Measurements from ENCODE around the gene THEM5. TPM values are rescaled to one million over a fixed set of nuclear protein-coding genes. Genes with fewer than 3 reads are reported as not detected.
"Not testable (repeated sequence)": the region's sequence is repeated elsewhere in the genome, so short reads cannot be mapped to it uniquely, and the experiment has no call there.

Gene THEM5
- total RNA-seq, 2 donors from 2014 or later = 0.89 TPM; not detected in 1

- not testable (repeated sequence) for ATAC-seq; H3K36me3 Mint-ChIP-seq (ENCODE audit: low read depth); H3K4me1 Mint-ChIP-seq; H3K9me3 ChIP-seq (ENCODE audit: control insufficient read depth, low read length, poor library complexity, severe bottlenecking); H3K4me3 Mint-ChIP-seq; H3K27ac Mint-ChIP-seq; DNase-seq; H3K27me3 Mint-ChIP-seq
Measured at GRCh38 chr1:151883898-151884297, 30.4 kb upstream of the THEM5 start.

- H3K4me3 Mint-ChIP-seq, DNase-seq: not testable (repeated sequence)
- peaks cover 13% of the 10 kb centered on the region for H3K4me1 Mint-ChIP-seq
Measured at GRCh38 chr1:151882918-151883317, 29.4 kb upstream of the THEM5 start.

GRCh38 chr1:151882466-151882865 lies 29.0 kb upstream of the THEM5 start:
- Mint-ChIP-seq H3K27me3 (no peaks in the 10 kb centered on the region), H3K4me3 (no peak overlapping the region), H3K27ac (peak overlapping the region; percentile 74), H3K36me3 (ENCODE audit: low read depth) (peaks cover 3% of the 10 kb centered on the region), H3K4me1 (peaks cover 14% of the 10 kb centered on the region)
- H3K9me3 ChIP-seq (ENCODE audit: control insufficient read depth, low read length, poor library complexity, severe bottlenecking) = no peaks in the 10 kb centered on the region
- DNase-seq = no peak
- ATAC-seq = no peak

More at GRCh38 chr1:151882918-151883317, 29.4 kb upstream of the THEM5 start:
- H3K27me3 Mint-ChIP-seq; H3K9me3 ChIP-seq (ENCODE audit: control insufficient read depth, low read length, poor library complexity, severe bottlenecking); H3K27ac Mint-ChIP-seq; H3K36me3 Mint-ChIP-seq (ENCODE audit: low read depth); ATAC-seq: not testable (repeated sequence)

GRCh38 chr1:151881479-151881878 lies 28.0 kb upstream of the THEM5 start:
- peaks cover 3% of the 10 kb centered on the region for H3K36me3 Mint-ChIP-seq (ENCODE audit: low read depth)
- H3K4me1 Mint-ChIP-seq = peaks cover 16% of the 10 kb centered on the region
- H3K27me3 Mint-ChIP-seq = no peaks in the 10 kb centered on the region
- peak overlapping the region; percentile 74 for H3K27ac Mint-ChIP-seq
- no peak overlapping the region for H3K4me3 Mint-ChIP-seq
- no peaks in the 10 kb centered on the region for H3K9me3 ChIP-seq (ENCODE audit: control insufficient read depth, low read length, poor library complexity, severe bottlenecking)
- DNase-seq = no peak
- no peak for ATAC-seq

GRCh38 chr1:151875419-151876097 lies 22.0 kb upstream of the THEM5 start:
- ATAC-seq (no peak), DNase-seq (no peak)
- Mint-ChIP-seq H3K27me3 (no peaks in the 10 kb centered on the region), H3K27ac (peak overlapping the region; percentile 51), H3K4me3 (no peak overlapping the region), H3K4me1 (peaks cover 23% of the 10 kb centered on the region), H3K36me3 (ENCODE audit: low read depth) (peaks cover 5% of the 10 kb centered on the region)
- H3K9me3 ChIP-seq (ENCODE audit: control insufficient read depth, low read length, poor library complexity, severe bottlenecking) = no peaks in the 10 kb centered on the region

- not testable (repeated sequence) for H3K9me3 ChIP-seq (ENCODE audit: control insufficient read depth, low read length, poor library complexity, severe bottlenecking); H3K4me3 Mint-ChIP-seq; DNase-seq; H3K36me3 Mint-ChIP-seq (ENCODE audit: low read depth); ATAC-seq; H3K27me3 Mint-ChIP-seq
- peak overlapping the region; percentile 75 for H3K27ac Mint-ChIP-seq
- peaks cover 18% of the 10 kb centered on the region for H3K4me1 Mint-ChIP-seq
Measured at GRCh38 chr1:151872776-151873175, 19.3 kb upstream of the THEM5 start.

GRCh38 chr1:151871284-151872030 lies 17.9 kb upstream of the THEM5 start:
- H3K4me1 Mint-ChIP-seq = peaks cover 15% of the 10 kb centered on the region

GRCh38 chr1:151868486-151868885 lies 15.0 kb upstream of the THEM5 start:
- no peak overlapping the region for H3K4me3 Mint-ChIP-seq
- H3K4me1 Mint-ChIP-seq = peaks cover 3% of the 10 kb centered on the region
- H3K27ac Mint-ChIP-seq = no peak overlapping the region
- H3K36me3 Mint-ChIP-seq (ENCODE audit: low read depth) = peaks cover 4% of the 10 kb centered on the region
- ATAC-seq (no peak), DNase-seq (no peak)
- H3K27me3 Mint-ChIP-seq = no peaks in the 10 kb centered on the region
- H3K9me3 ChIP-seq (ENCODE audit: control insufficient read depth, low read length, poor library complexity, severe bottlenecking) = no peaks in the 10 kb centered on the region

More at GRCh38 chr1:151871284-151872030, 17.9 kb upstream of the THEM5 start:
- no peaks in the 10 kb centered on the region for H3K27me3 Mint-ChIP-seq
- H3K9me3 ChIP-seq (ENCODE audit: control insufficient read depth, low read length, poor library complexity, severe bottlenecking) = no peaks in the 10 kb centered on the region
- no peak for ATAC-seq
- H3K4me3 Mint-ChIP-seq = no peak overlapping the region
- peak overlapping the region; percentile 49 for H3K27ac Mint-ChIP-seq
- peaks cover 3% of the 10 kb centered on the region for H3K36me3 Mint-ChIP-seq (ENCODE audit: low read depth)
- no peak for DNase-seq

GRCh38 chr1:151867765-151868411 lies 14.4 kb upstream of the THEM5 start:
- Mint-ChIP-seq H3K27ac (no peak overlapping the region), H3K4me1 (peaks cover 3% of the 10 kb centered on the region), H3K27me3 (no peaks in the 10 kb centered on the region), H3K36me3 (ENCODE audit: low read depth) (peaks cover 2% of the 10 kb centered on the region), H3K4me3 (no peak overlapping the region)
- H3K9me3 ChIP-seq (ENCODE audit: control insufficient read depth, low read length, poor library complexity, severe bottlenecking) = no peaks in the 10 kb centered on the region
- DNase-seq (no peak), ATAC-seq (no peak)

GRCh38 chr1:151867321-151867720 lies 13.8 kb upstream of the THEM5 start:
- H3K27me3 Mint-ChIP-seq = no peaks in the 10 kb centered on the region
- ATAC-seq = no peak
- H3K36me3 Mint-ChIP-seq (ENCODE audit: low read depth) = peaks cover 2% of the 10 kb centered on the region
- peaks cover 5% of the 10 kb centered on the region for H3K4me1 Mint-ChIP-seq
- no peak overlapping the region for H3K4me3 Mint-ChIP-seq
- no peak overlapping the region for H3K27ac Mint-ChIP-seq
- no peaks in the 10 kb centered on the region for H3K9me3 ChIP-seq (ENCODE audit: control insufficient read depth, low read length, poor library complexity, severe bottlenecking)
- no peak for DNase-seq

GRCh38 chr1:151864411-151864810 lies 10.9 kb upstream of the THEM5 start:
- no peaks in the 10 kb centered on the region for H3K9me3 ChIP-seq (ENCODE audit: control insufficient read depth, low read length, poor library complexity, severe bottlenecking)
- ATAC-seq = no peak
- Mint-ChIP-seq H3K27ac (no peak overlapping the region), H3K36me3 (ENCODE audit: low read depth) (peaks cover 2% of the 10 kb centered on the region), H3K4me1 (peaks cover 2% of the 10 kb centered on the region), H3K27me3 (no peaks in the 10 kb centered on the region), H3K4me3 (no peak overlapping the region)
- DNase-seq = no peak

- H3K4me1 Mint-ChIP-seq = peaks cover 5% of the 10 kb centered on the region
- H3K27me3 Mint-ChIP-seq = no peaks in the 10 kb centered on the region
Measured at GRCh38 chr1:151862604-151863003, 9.1 kb upstream of the THEM5 start.

GRCh38 chr1:151860504-151861187 lies 7.1 kb upstream of the THEM5 start:
- no peak overlapping the region for H3K27ac Mint-ChIP-seq
- ATAC-seq = no peak
- peaks cover 7% of the 10 kb centered on the region for H3K4me1 Mint-ChIP-seq
- no peak overlapping the region for H3K4me3 Mint-ChIP-seq
- no peaks in the 10 kb centered on the region for H3K27me3 Mint-ChIP-seq
- peaks cover 2% of the 10 kb centered on the region for H3K36me3 Mint-ChIP-seq (ENCODE audit: low read depth)
- no peaks in the 10 kb centered on the region for H3K9me3 ChIP-seq (ENCODE audit: control insufficient read depth, low read length, poor library complexity, severe bottlenecking)
- DNase-seq = no peak

More at GRCh38 chr1:151862604-151863003, 9.1 kb upstream of the THEM5 start:
- ATAC-seq = no peak
- no peak for DNase-seq
- no peak overlapping the region for H3K4me3 Mint-ChIP-seq
- no peak overlapping the region for H3K27ac Mint-ChIP-seq
- peaks cover 2% of the 10 kb centered on the region for H3K36me3 Mint-ChIP-seq (ENCODE audit: low read depth)
- H3K9me3 ChIP-seq (ENCODE audit: control insufficient read depth, low read length, poor library complexity, severe bottlenecking) = no peaks in the 10 kb centered on the region

Measured in T-helper 17 cell (primary cell).